Measurements from ENCODE around the gene FBXO42. TPM values are rescaled to one million over a fixed set of nuclear protein-coding genes. Genes with fewer than 3 reads are reported as not detected.

FBXO42 gene
- total and polyA plus RNA-seq, 2 of the 13 experiments (the other 11 are each of a cell fraction or from before 2014, with no cell fraction given) = 7.6 to 17.5 TPM

DNA sequence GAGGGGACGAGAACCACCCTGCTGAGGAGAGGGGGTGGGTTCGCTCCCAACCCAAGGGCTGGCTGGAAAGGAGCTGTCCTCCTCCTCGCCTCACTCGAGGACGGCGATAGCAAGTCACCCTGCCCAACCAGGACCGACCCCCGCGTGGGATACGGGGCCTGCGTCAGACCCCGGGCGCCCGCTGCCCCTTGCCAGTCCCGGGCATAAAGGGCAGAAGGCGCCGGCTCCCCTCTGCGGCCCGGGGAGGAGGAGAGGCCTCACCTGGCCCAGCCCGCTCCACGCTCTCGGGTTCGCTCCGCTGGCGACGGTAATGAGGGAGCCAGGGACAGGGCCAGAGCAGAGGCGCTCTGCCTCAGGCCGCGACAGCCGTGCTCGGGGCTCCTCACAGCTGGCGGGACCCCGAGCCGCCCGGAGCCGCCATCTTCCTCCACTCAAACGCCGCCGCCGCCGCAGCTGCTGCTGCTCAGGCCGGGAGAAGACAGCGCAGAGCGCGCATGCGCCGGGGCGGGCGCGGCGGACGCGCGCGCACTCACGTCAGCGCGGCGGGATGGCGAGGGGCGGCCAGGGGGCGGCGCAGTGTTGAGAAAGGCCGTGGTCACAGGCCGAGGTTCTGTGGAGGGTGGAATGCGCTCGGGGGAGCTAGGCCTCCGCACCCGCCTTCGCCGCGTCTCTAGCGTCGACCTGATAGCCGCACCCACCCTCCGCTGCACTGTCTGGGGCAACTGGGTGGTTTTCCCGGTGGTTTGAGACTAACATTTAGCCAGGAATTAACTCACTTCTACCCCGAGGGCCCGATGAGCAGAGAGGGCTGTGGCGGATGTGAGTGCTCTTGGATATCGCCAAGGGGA lies at the start of gene FBXO42 (continued):
- TF ChIP-seq, protein P1, sequence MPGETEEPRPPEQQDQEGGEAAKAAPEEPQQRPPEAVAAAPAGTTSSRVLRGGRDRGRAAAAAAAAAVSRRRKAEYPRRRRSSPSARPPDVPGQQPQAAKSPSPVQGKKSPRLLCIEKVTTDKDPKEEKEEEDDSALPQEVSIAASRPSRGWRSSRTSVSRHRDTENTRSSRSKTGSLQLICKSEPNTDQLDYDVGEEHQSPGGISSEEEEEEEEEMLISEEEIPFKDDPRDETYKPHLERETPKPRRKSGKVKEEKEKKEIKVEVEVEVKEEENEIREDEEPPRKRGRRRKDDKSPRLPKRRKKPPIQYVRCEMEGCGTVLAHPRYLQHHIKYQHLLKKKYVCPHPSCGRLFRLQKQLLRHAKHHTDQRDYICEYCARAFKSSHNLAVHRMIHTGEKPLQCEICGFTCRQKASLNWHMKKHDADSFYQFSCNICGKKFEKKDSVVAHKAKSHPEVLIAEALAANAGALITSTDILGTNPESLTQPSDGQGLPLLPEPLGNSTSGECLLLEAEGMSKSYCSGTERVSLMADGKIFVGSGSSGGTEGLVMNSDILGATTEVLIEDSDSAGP (CRISPR knock-in tag; IDR thresholded peaks at IDR 0.05; ENCODE audit: borderline replicate concordance) = peak; percentile 84
- TF ChIP-seq DMAP1 (CRISPR knock-in tag; IDR thresholded peaks at IDR 0.05) = peak; percentile 61
- TF ChIP-seq PCBP2 (optimal IDR thresholded peaks at IDR 0.05; ENCODE audit: low read depth, low read length, poor library complexity, severe bottlenecking) = no peak
- TF ChIP-seq ZNF354B (CRISPR knock-in tag; IDR thresholded peaks at IDR 0.05) = peak; percentile 74; the same call in 1 of the 2 replicates
- TF ChIP-seq TMF1 (CRISPR knock-in tag; IDR thresholded peaks at IDR 0.05; ENCODE audit: low read depth) = peak; percentile 68
- no peak for TF ChIP-seq HNRNPUL1 (IDR thresholded peaks at IDR 0.05; ENCODE audit: low read depth, low read length)
- TF ChIP-seq ZMAT3 (CRISPR knock-in tag; conservative IDR thresholded peaks at IDR 0.05) = 0 out of 2 replicates have a peak, but pooled peaks have one; percentile 46
- TF ChIP-seq NFYC (CRISPR knock-in tag; IDR thresholded peaks at IDR 0.05) = 0 out of 2 replicates have a peak, but pooled peaks have one; percentile 11
- peak; percentile 61 for TF ChIP-seq AGO1 (IDR thresholded peaks at IDR 0.05; ENCODE audit: low read depth, low read length, poor library complexity, severe bottlenecking)
- TF ChIP-seq ZNF460 (CRISPR knock-in tag; IDR thresholded peaks at IDR 0.05; ENCODE audit: borderline replicate concordance) = no peak
- TF ChIP-seq, protein P2, sequence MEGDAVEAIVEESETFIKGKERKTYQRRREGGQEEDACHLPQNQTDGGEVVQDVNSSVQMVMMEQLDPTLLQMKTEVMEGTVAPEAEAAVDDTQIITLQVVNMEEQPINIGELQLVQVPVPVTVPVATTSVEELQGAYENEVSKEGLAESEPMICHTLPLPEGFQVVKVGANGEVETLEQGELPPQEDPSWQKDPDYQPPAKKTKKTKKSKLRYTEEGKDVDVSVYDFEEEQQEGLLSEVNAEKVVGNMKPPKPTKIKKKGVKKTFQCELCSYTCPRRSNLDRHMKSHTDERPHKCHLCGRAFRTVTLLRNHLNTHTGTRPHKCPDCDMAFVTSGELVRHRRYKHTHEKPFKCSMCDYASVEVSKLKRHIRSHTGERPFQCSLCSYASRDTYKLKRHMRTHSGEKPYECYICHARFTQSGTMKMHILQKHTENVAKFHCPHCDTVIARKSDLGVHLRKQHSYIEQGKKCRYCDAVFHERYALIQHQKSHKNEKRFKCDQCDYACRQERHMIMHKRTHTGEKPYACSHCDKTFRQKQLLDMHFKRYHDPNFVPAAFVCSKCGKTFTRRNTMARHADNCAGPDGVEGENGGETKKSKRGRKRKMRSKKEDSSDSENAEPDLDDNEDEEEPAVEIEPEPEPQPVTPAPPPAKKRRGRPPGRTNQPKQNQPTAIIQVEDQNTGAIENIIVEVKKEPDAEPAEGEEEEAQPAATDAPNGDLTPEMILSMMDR (CRISPR knock-in tag; IDR thresholded peaks at IDR 0.05) = peak; percentile 76
- TF ChIP-seq, protein P3, sequence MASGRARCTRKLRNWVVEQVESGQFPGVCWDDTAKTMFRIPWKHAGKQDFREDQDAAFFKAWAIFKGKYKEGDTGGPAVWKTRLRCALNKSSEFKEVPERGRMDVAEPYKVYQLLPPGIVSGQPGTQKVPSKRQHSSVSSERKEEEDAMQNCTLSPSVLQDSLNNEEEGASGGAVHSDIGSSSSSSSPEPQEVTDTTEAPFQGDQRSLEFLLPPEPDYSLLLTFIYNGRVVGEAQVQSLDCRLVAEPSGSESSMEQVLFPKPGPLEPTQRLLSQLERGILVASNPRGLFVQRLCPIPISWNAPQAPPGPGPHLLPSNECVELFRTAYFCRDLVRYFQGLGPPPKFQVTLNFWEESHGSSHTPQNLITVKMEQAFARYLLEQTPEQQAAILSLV (CRISPR knock-in tag; IDR thresholded peaks at IDR 0.05; ENCODE audit: borderline replicate concordance) = peak; percentile 62; the same call in 1 of the 2 replicates
- TF ChIP-seq SIN3A (IDR thresholded peaks at IDR 0.05; ENCODE audit: borderline replicate concordance, low read depth, low read length) = peak; percentile 62; the same call in 1 of the 2 replicates
- peak; percentile 75 for TF ChIP-seq ZNF761 (CRISPR knock-in tag; conservative IDR thresholded peaks at IDR 0.05)
- TF ChIP-seq NCOA1 (CRISPR knock-in tag; IDR thresholded peaks at IDR 0.05) = peak; percentile 74; the same call in 1 of the 2 replicates
- peak; percentile 89; the same call in 1 of the 2 replicates for TF ChIP-seq ZFP90 (CRISPR knock-in tag; IDR thresholded peaks at IDR 0.05; ENCODE audit: borderline replicate concordance)
- TF ChIP-seq NR2C2 (CRISPR knock-in tag; IDR thresholded peaks at IDR 0.05; ENCODE audit: borderline replicate concordance) = no peak
- 0 out of 2 replicates have a peak, but pooled peaks have one; percentile 11 for TF ChIP-seq RXRB (CRISPR knock-in tag; IDR thresholded peaks at IDR 0.05; ENCODE audit: borderline replicate concordance)
- TF ChIP-seq CCDC6 (CRISPR knock-in tag; IDR thresholded peaks at IDR 0.05) = peak; percentile 93
- TF ChIP-seq THYN1 (CRISPR knock-in tag; IDR thresholded peaks at IDR 0.05; ENCODE audit: borderline replicate concordance, low read depth) = no peak
- TF ChIP-seq TAF1 (CRISPR knock-in tag; IDR thresholded peaks at IDR 0.05) = peak; percentile 88
- peak; percentile 63; the same call in 1 of the 2 replicates for TF ChIP-seq HOXA9 (CRISPR knock-in tag; IDR thresholded peaks at IDR 0.05; ENCODE audit: borderline replicate concordance)
- TF ChIP-seq CREB1 (IDR thresholded peaks at IDR 0.05) = peak; percentile 49; the same call in 1 of the 2 replicates
- TF ChIP-seq CREB1 (CRISPR knock-in tag; IDR thresholded peaks at IDR 0.05) = no peak
- peak; percentile 79 for TF ChIP-seq ZNF607 (CRISPR knock-in tag; IDR thresholded peaks at IDR 0.05; ENCODE audit: borderline replicate concordance)
- TF ChIP-seq HOXA7 (CRISPR knock-in tag; IDR thresholded peaks at IDR 0.05) = no peak
